Hepatic stellate cell (primary cell): ENCODE measurements around the gene ACTR3C.

Source experiments
- DNase-seq: peaks from one replicate; pipeline ENCODE4 v3.0.0; 2011; ENCODE audit warnings: low spot score

ACTR3C gene

DNA sequence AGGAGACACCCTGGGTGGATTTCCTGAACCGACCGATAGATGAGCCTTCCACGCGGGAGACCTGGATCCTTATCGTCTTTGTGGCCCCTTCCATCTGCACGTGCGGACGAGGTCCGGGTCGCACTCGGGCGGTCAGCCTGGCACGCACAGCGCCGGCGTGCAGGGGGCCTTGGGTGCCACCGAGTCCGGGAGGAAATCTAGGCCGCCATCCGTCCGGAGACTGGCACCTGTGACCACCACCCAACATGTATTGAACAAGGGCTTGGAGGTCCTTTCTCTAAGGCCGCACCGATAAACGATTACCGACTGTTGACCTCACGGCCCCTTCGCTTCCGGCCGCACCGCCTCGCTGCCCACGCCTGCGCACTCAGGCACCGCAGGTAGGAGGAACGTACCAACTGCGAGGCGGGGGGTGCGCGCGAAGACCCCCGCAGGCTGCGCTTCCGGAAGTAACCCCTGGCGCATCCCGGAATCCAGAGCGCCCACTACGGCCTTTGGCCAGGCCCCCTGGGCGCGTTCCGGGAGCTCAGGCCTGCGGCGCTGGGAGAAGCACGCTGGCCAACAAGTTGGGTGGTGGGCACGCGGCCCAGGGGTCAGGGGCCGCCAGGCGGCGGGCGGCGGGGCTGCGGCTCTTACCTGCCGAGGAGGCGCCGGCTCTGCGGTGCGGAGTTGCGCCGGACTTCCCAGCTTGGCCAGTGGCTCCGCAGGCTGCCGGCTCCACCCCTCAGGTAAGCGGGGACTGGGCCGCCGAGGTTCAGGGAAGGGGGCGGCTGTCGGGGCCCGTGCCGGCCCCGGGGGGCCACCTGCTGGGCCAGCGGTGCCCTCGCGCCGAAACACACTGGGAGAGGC, at the start of gene ACTR3C, which contains the start of gene LRRC61:
Gene ACTR3C, minus strand, starts transcription at position 713 of the 849 bp plus-strand sequence. CDS start 28,249 bp downstream, outside the sequence.
Gene LRRC61, plus strand, starts transcription at position 523 of the 849 bp plus-strand sequence. CDS start 13,507 bp downstream, outside the sequence.
- DNase-seq = no peak

DNA sequence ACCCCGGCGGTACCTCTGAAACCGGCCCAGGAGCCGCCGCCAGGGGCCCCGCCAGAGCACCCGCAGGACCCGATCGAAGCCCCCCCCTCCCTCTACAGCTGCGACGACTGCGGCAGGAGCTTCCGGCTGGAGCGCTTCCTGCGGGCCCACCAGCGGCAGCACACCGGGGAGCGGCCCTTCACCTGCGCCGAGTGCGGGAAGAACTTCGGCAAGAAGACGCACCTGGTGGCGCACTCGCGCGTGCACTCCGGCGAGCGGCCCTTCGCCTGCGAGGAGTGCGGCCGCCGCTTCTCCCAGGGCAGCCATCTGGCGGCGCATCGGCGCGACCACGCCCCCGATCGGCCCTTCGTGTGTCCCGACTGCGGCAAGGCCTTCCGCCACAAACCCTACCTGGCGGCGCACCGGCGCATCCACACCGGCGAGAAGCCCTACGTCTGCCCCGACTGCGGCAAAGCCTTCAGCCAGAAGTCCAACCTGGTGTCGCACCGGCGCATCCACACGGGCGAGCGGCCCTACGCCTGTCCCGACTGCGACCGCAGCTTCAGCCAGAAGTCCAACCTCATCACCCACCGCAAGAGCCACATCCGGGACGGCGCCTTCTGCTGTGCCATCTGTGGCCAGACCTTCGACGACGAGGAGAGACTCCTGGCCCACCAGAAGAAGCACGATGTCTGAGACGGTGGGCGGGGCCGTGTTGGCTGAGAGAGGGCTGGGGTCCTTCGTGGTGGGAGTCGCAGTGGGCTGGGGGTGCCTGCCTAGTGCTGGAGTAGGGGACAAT, 49.1 kb upstream of the ACTR3C start:
- DNase-seq = no peak

- no peak for DNase-seq
These were observed 48.6 kb upstream of the ACTR3C start for GRCh38 chr7:150371996-150372270.

DNA sequence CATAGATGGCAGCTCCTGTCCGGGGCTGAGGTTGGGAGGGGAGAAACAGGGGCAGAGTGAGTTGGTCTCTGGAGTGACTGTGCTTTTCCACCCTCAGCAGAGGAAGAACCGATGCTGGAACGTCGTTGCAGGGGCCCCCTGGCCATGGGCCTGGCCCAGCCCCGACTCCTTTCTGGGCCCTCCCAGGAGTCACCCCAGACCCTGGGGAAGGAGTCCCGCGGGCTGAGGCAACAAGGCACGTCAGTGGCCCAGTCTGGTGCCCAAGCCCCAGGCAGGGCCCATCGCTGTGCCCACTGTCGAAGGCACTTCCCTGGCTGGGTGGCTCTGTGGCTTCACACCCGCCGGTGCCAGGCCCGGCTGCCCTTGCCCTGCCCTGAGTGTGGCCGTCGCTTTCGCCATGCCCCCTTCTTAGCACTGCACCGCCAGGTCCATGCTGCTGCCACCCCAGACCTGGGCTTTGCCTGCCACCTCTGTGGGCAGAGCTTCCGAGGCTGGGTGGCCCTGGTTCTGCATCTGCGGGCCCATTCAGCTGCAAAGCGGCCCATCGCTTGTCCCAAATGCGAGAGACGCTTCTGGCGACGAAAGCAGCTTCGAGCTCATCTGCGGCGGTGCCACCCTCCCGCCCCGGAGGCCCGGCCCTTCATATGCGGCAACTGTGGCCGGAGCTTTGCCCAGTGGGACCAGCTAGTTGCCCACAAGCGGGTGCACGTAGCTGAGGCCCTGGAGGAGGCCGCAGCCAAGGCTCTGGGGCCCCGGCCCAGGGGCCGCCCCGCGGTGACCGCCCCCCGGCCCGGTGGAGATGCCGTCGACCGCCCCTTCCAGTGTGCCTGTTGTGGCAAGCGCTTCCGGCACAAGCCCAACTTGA, 48.0 kb upstream of the ACTR3C start:
- DNase-seq = no peak

DNA sequence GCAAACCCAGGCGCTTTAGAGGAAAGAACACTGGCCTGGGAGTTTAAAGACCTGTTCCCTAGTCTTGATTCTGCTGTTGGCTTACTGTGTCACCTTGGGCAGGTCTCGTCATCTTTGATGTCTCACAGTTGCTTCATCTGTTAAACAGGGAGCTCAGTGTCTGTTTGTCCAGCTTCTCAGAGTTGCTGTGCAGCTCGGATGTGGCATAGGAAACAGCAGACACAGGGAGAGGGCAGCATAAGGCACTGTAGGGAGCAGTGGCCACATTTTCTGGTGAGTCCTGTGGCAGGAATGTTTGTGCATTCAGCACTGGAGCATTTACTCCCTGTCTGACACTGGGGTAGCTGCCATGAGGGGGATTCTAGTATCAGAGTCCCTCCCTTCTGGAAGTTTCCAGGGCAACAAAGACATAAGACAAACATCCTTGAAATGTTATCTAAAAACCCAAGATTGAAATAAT, 47.3 kb upstream of the ACTR3C start:
- peak; percentile 97 for DNase-seq

GRCh38 chr7:150369748-150370501, 46.6 kb upstream of the ACTR3C start:
- DNase-seq = no peak

- DNase-seq = peak; percentile 93
These were observed 45.8 kb upstream of the ACTR3C start for GRCh38 chr7:150368884-150369747.

DNA sequence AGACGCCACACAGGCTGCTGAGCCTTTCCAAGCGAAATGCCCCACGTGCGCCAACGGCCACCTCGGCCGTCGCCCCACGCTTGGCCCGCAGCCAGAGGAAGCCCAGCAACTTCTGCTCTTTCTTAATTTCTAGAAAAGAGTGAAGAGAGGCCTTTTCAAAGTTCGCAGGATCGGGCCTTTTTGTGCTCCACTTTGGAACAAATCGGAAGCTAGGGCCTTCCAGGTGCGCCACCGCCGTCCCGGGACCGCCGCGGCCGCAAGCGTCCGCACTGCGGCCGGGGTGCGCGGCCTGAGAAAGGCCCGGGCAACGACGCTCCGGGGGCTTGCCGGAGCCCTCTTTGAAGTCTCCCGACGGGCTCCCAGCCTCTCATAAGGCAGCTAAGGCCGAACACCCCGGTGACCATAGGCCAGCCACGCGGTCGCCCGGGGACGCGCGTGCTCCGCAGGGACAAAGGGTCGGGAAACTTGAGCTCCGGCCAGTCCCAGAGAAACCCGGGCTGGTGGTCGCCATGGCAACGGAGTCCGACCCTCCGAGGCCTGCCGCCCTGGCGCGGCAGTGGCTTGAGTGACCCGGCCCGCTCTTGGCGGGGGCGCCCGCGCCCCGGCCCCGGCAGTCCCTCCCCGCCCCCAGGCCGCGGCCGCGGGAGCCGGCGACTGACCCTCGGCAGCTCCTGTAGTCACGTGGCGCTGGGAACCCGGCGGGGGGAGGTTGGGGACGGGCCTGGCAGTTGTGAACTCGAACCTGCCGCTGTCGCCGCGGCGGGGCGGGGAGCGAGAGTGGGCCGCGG, 44.9 kb upstream of the ACTR3C start, which contains the start of gene REPIN1:
Gene REPIN1, plus strand, starts transcription at position 727 of the 788 bp plus-strand sequence. CDS start 890 bp downstream, outside the sequence.
- DNase-seq = peak; percentile 90

- no peak for DNase-seq
These were observed 44.3 kb upstream of the ACTR3C start for GRCh38 chr7:150367677-150368095.

- no peak for DNase-seq
These were observed 42.5 kb upstream of the ACTR3C start for GRCh38 chr7:150365673-150366398.

GRCh38 chr7:150365194-150365593, 41.8 kb upstream of the ACTR3C start:
- DNase-seq = no peak

GRCh38 chr7:150363872-150364271, 40.5 kb upstream of the ACTR3C start:
- DNase-seq = no peak

GRCh38 chr7:150363370-150363769, 40.0 kb upstream of the ACTR3C start:
- DNase-seq = no peak

GRCh38 chr7:150361807-150362621, 38.7 kb upstream of the ACTR3C start:
- DNase-seq = no peak

- DNase-seq = no peak
These were observed 38.1 kb upstream of the ACTR3C start for GRCh38 chr7:150361402-150361801.

GRCh38 chr7:150360363-150361058, 37.2 kb upstream of the ACTR3C start:
- no peak for DNase-seq
